K562 (cell line): ENCODE results near the gene OR11A1. TPM values are rescaled to one million over a fixed set of nuclear protein-coding genes. Genes with fewer than 3 reads are reported as not detected.

Experiments used
- ATAC-seq: fragments of 200-7000 bp; cut with Tn5 transposase; 3 replicates; pipeline ENCODE4 v1.9.1; 2020; ENCODE audit warnings: moderate library complexity
- BruUV-seq: library from RNA; stranded (reverse); fragments of 400-500 nt; replicated peaks from 2 replicates; lab custom pipeline; 2021; lab: Mats Ljungman, UMichigan
- CTCF ChIA-PET: fragments of 300-600 bp; formaldehyde crosslinking; extraction: SDS; loops from one replicate; lab custom pipeline; 2021; ENCODE audit warnings: low intra/inter-chr PET ratio; lab: Yijun Ruan, JAX
- POLR2A ChIA-PET: fragments of 300-600, 350-650 bp; sonication (Branson Sonifier 250); formaldehyde crosslinking; extraction: SDS; loops from one replicate; lab custom pipeline; 2021; ENCODE audit warnings: antibody characterized with exemption, inconsistent platforms; lab: Yijun Ruan, JAX
- DNase-seq, 4 experiments: peaks; one replicate each; pipeline versions ENCODE4 v3.0.0 to v3.0.0-alpha.2; 2011 to 2018; ENCODE audit warnings: low spot score in 3 of 4, mixed read lengths in 3 of 4; ENCODE audit errors: extremely low read depth in 1 of 4
- FAIRE-seq: peaks from 2 replicates; lab custom pipeline; 2011; peaks lifted over from hg19 to GRCh38; lab: Jason Lieb, UNC
- H2AFZ ChIP-seq: 2 replicates; pipeline ENCODE4 v1.6.0; 2011; ENCODE audit warnings: low read depth, low read length, control low read depth, inconsistent platforms
- H3K27ac ChIP-seq: fragments of 200-600 bp; 3 replicates; pipeline ENCODE4 v1.8.0; 2011; ENCODE audit warnings: low read depth, mild to moderate bottlenecking, control low read depth, inconsistent platforms, low read length, moderate library complexity, mixed read lengths; ENCODE audit errors: extremely low read depth
- H3K27me3 ChIP-seq, 2 experiments: fragments of 300-600 bp in 1 of 2; 2 replicates in 1 of 2; 3 replicates in 1 of 2; pipeline versions ENCODE4 v1.6.0 to v1.8.0; 2011; ENCODE audit warnings: inconsistent platforms in 2 of 2, low read length in 2 of 2, mild to moderate bottlenecking in 1 of 2, mixed read lengths in 1 of 2, moderate library complexity in 1 of 2; ENCODE audit not compliant: control insufficient read depth in 2 of 2, insufficient read depth in 2 of 2
- H3K36me3 ChIP-seq: fragments of 300-600 bp; 3 replicates; pipeline ENCODE4 v1.8.0; 2011; ENCODE audit warnings: mild to moderate bottlenecking, low read length, inconsistent platforms; ENCODE audit not compliant: control insufficient read depth, insufficient read depth
- H3K4me1 ChIP-seq, 2 experiments: fragments of 200-600 bp in 1 of 2; replicated peaks in 1 of 2; 2 replicates in 1 of 2; 3 replicates in 1 of 2; pipeline versions ENCODE4 v1.5.1 to v1.8.0; 2011; ENCODE audit warnings: inconsistent platforms in 2 of 2, low read length in 2 of 2, mild to moderate bottlenecking in 1 of 2, mixed read lengths in 1 of 2, moderate library complexity in 1 of 2; ENCODE audit not compliant: control insufficient read depth in 2 of 2, insufficient read depth in 2 of 2
- H3K4me2 ChIP-seq: 2 replicates; pipeline ENCODE4 v1.6.1; 2011; ENCODE audit warnings: low read length, control low read depth, inconsistent platforms, mixed read lengths; ENCODE audit not compliant: insufficient read depth
- H3K4me3 ChIP-seq: fragments of 200-600 bp; sonication (generic), shearing (Covaris generic); 2 replicates; pipeline ENCODE4 v1.5.1; 2016; ENCODE audit warnings: control low read depth, inconsistent platforms
- H3K79me2 ChIP-seq: fragments of 200-600 bp; 3 replicates; pipeline ENCODE4 v1.8.0; 2011; ENCODE audit warnings: low read length, inconsistent platforms; ENCODE audit not compliant: control insufficient read depth, insufficient read depth
- H3K9ac ChIP-seq, 2 experiments: 2 replicates each; pipeline versions ENCODE4 v1.6.0 to v1.6.1; 2011; ENCODE audit warnings: low read depth in 2 of 2, low read length in 2 of 2, control low read depth in 1 of 2, inconsistent platforms in 1 of 2, mild to moderate bottlenecking in 1 of 2, mixed read lengths in 1 of 2; ENCODE audit not compliant: insufficient read depth in 1 of 2
- H3K9me1 ChIP-seq: one replicate; pipeline ENCODE4 v1.6.0; 2011; ENCODE audit warnings: inconsistent platforms, mild to moderate bottlenecking, low read length, moderate library complexity; ENCODE audit not compliant: control insufficient read depth, insufficient read depth
- H3K9me3 ChIP-seq: replicated peaks from 2 replicates; pipeline ENCODE4 v1.5.1; 2011; ENCODE audit warnings: low read depth, low read length, inconsistent platforms; ENCODE audit not compliant: control insufficient read depth, insufficient read depth
- H4K20me1 ChIP-seq: replicated peaks from 2 replicates; pipeline ENCODE4 v1.6.1; 2011; ENCODE audit warnings: low read length, inconsistent platforms, mixed read lengths; ENCODE audit not compliant: control insufficient read depth, insufficient read depth
- MAFG ChIP-seq: fragments of 450-650 bp; conservative IDR thresholded peaks from 2 replicates; pipeline ENCODE4 v1.6.1; 2016; ENCODE audit warnings: missing genetic modification characterization, missing compliant biosample characterization
- TEAD2 ChIP-seq: fragments of 450-650 bp; IDR thresholded peaks from 2 replicates; pipeline ENCODE4 v1.6.1; 2016; ENCODE audit warnings: missing genetic modification characterization, control low read depth, missing compliant biosample characterization
- VEZF1 ChIP-seq: fragments of 200-800 bp; sonication (Bioruptor generic); IDR thresholded peaks from 2 replicates; pipeline ENCODE4 v1.6.1; 2017; ENCODE audit warnings: missing genetic modification characterization, missing compliant biosample characterization
- ZNF316 ChIP-seq: fragments of 450-650 bp; IDR thresholded peaks from 2 replicates; pipeline ENCODE4 v1.6.1; 2016
- ZNF740 ChIP-seq, 3 experiments: fragments of 200-800 bp in 1 of 3; sonication (Bioruptor generic) in 1 of 3; sonication (generic) in 1 of 3; formaldehyde crosslinking in 1 of 3; IDR thresholded peaks; 2 replicates each; pipeline versions ENCODE4 v1.6.1 to v1.8.0; 2016 to 2022; ENCODE audit warnings: mild to moderate bottlenecking in 2 of 3, missing compliant biosample characterization in 2 of 3, missing genetic modification characterization in 2 of 3, missing genetic modification reagents in 1 of 3
- ZSCAN29 ChIP-seq: fragments of 450-650 bp; IDR thresholded peaks from 2 replicates; pipeline ENCODE4 v1.6.1; 2017
- WGBS: fragments of 100-300 bp; shearing (Covaris generic); methylation state at CpG from one replicate; pipeline ENCODE4 v1.1.6; 2016; ENCODE audit warnings: low coverage, mixed read lengths; ENCODE audit not compliant: insufficient coverage; ENCODE audit errors: missing lambda C conversion rate; 5-methylcytosine and 5-hydroxymethylcytosine counted together
- in situ Hi-C: fragments of 300-500 bp; cut with MboI; formaldehyde crosslinking; loops from 4 replicates; pipeline ENCODE4 v1.15.0; 2018; ENCODE audit warnings: inconsistent platforms, mixed read lengths
- intact Hi-C: fragments of 100-400 bp; cut with micrococcal nuclease; formaldehyde crosslinking; loops from 2 replicates; pipeline ENCODE4 v1.14.2; 2022
- polyA plus RNA-seq, 8 experiments: library from polyadenylated mRNA; depleted of rRNA in 4 of 8; stranded (reverse) in 5 of 8; unstranded in 3 of 8; fragments of >200 nt; fragmentation: Nextera tagmentation in 2 of 8; fragmentation: Illumina TruSeq in 1 of 8; extraction: Ambion mirVana in 2 of 8; extraction: Trizol in 1 of 8; gene quantifications; 2 replicates each; pipeline versions ENCODE4 v1.2.1 to v1.2.3, GENCODE V29; 2011 to 2014; ENCODE audit warnings: inconsistent platforms in 1 of 8, missing spikeins in 1 of 8
- total RNA-seq, 7 experiments: library from RNA; depleted of rRNA in 6 of 7; stranded (reverse); fragments of >200 nt in 6 of 7; fragmentation: Illumina TruSeq in 2 of 7; extraction: Trizol in 2 of 7; gene quantifications; 2 replicates each; pipeline versions ENCODE4 v1.2.1 to v1.2.3, GENCODE V29; 2011 to 2021; ENCODE audit warnings: low replicate concordance in 1 of 7
- TF ChIP-seq, protein P1 (sequence below): fragments of 250-450 bp; sonication (Bioruptor Pico); IDR thresholded peaks from 2 replicates; pipeline ENCODE4 v1.5.1; 2021; ENCODE audit warnings: mild to moderate bottlenecking

OR11A1 gene
- total and polyA plus RNA-seq, 9 of the 15 experiments (the other 6 are each of a cell fraction or from before 2014, with no cell fraction given) = not detected

DNA sequence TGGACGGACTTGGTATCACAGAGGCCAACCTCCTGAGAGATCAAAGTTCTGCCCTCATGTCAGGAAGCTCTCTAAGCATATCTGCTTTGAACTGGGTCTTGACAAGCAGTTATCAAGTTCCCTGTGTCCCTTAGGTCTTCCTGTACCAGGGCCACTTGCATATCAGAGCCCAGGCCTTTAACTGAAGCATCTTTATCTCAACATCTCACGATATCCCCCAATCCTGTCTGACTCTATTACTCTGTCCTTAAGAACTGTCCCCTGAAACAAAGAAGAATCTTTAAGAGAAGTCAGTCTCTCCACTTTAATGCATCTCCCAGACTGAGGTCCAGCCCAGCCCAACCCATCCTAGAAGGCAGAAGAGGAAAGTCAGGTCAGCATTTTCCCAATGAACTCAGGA is 22.7 kb upstream of the OR11A1 start:
- POLR2A ChIA-PET = interaction anchor here (1.3 kb wide), 1 partner anchor 12 kb away, joined by 3 read pairs; no protein-coding TSS in a partner anchor
- no peak for FAIRE-seq
- Histone ChIP-seq H3K4me1 (no peaks in the 10 kb centered on the region; a peak in 3 of 5 replicates), H3K9me1 (no peaks in the 10 kb centered on the region), H3K27me3 (peaks cover 0 to 20% of the 10 kb centered on the region in 2 experiments; a peak in 2 of 5 replicates), H3K27ac (no peak overlapping the region), H3K79me2 (no peaks in the 10 kb centered on the region), H2AFZ (no peak overlapping the region), H3K9me3 (no peaks in the 10 kb centered on the region), H3K4me3 (no peak overlapping the region), H4K20me1 (no peaks in the 10 kb centered on the region), H3K36me3 (no peaks in the 10 kb centered on the region), H3K9ac (no peak overlapping the region), H3K4me2 (no peak overlapping the region)
- intact Hi-C loops = no loop called here
- ATAC-seq = no peak
- CTCF ChIA-PET = no interaction called here
- DNase-seq = no peak
- WGBS = 0% methylated on average over 2 of the region's 2 CpGs
- no peak for TF ChIP-seq ZNF740 (CRISPR knock-in tag; IDR thresholded peaks at IDR 0.05)
- no peak for TF ChIP-seq ZNF740 (tag; IDR thresholded peaks at IDR 0.05)
- 0 out of 2 replicates have a peak, but pooled peaks have one; percentile 7 for TF ChIP-seq MAFG (tag)
- no peak for TF ChIP-seq TEAD2 (tag)
- TF ChIP-seq ZSCAN29 = no peak
- no peak for TF ChIP-seq VEZF1
- TF ChIP-seq, protein P1, sequence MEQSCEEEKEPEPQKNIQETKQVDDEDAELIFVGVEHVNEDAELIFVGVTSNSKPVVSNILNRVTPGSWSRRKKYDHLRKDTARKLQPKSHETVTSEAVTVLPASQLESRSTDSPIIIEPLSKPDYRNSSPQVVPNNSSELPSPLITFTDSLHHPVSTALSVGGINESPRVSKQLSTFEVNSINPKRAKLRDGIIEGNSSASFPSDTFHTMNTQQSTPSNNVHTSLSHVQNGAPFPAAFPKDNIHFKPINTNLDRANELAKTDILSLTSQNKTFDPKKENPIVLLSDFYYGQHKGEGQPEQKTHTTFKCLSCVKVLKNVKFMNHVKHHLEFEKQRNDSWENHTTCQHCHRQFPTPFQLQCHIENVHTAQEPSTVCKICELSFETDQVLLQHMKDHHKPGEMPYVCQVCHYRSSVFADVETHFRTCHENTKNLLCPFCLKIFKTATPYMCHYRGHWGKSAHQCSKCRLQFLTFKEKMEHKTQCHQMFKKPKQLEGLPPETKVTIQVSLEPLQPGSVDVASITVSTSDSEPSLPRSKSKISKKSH (CRISPR knock-in tag) = no peak
- TF ChIP-seq ZNF316 = peak; percentile 9; the same call in 1 of the 2 replicates
- no TSS peak for BruUV-seq
- in situ Hi-C loops = no loop called here
